PC-3 (cell line): ENCODE data around the gene MAGI1. TPM values are rescaled to one million over a fixed set of nuclear protein-coding genes. Genes with fewer than 3 reads are reported as not detected.
A peak's percentile ranks its signal among the peaks of the same experiment; 100 is the strongest.

Experiments used
- ATAC-seq: fragments of 200-7000 bp; cut with Tn5 transposase; 2 replicates; pipeline ENCODE4 v1.9.1; 2020; ENCODE audit warnings: mild to moderate bottlenecking, moderate library complexity
- BruUV-seq: library from RNA; stranded (reverse); fragments of 400-500 nt; replicated peaks from 2 replicates; lab custom pipeline; 2021; lab: Mats Ljungman, UMichigan
- CTCF ChIA-PET: fragments of 300-600 bp; sonication (Branson Sonifier 250); formaldehyde crosslinking; loops from one replicate; lab custom pipeline; 2022; ENCODE audit warnings: antibody characterized with exemption; lab: Charles Lee
- POLR2A ChIA-PET: fragments of 300-600 bp; sonication (Branson Sonifier 250); formaldehyde crosslinking; loops from one replicate; lab custom pipeline; 2022; ENCODE audit warnings: antibody characterized with exemption; ENCODE audit not compliant: unreplicated experiment; lab: Charles Lee
- DNase-seq: peaks from one replicate; pipeline ENCODE4 v3.0.0-alpha.2; 2015
- H2AFZ ChIP-seq: fragments of 300-600 bp; sonication (generic); 2 replicates; pipeline ENCODE4 v1.6.0; 2016; ENCODE audit warnings: antibody characterized with exemption, low read length
- H3F3A ChIP-seq: fragments of 300-600 bp; sonication (generic); one replicate; pipeline ENCODE4 v1.6.0; 2017; ENCODE audit warnings: antibody characterized with exemption, low read length, control low read depth, mild to moderate bottlenecking; ENCODE audit not compliant: unreplicated experiment
- H3K27ac ChIP-seq: fragments of 300-600 bp; sonication (generic); 2 replicates; pipeline ENCODE4 v1.5.1; 2016; ENCODE audit warnings: mild to moderate bottlenecking, low read length
- H3K27me3 ChIP-seq: fragments of 300-600 bp; sonication (generic); 2 replicates; pipeline ENCODE4 v1.6.1; 2016; ENCODE audit warnings: low read length, mixed read lengths
- H3K36me3 ChIP-seq: fragments of 300-600 bp; sonication (generic); 2 replicates; pipeline ENCODE4 v1.6.1; 2016; ENCODE audit warnings: low read depth, mixed run types, low read length, mixed read lengths
- H3K4me1 ChIP-seq: fragments of 300-600 bp; sonication (generic); 2 replicates; pipeline ENCODE4 v1.5.1; 2016; ENCODE audit warnings: low read length; ENCODE audit not compliant: insufficient read depth
- H3K4me2 ChIP-seq: fragments of 300-600 bp; sonication (generic); 2 replicates; pipeline ENCODE4 v1.6.0; 2016; ENCODE audit warnings: low read length
- H3K4me3 ChIP-seq: fragments of 300-600 bp; sonication (generic); 2 replicates; pipeline ENCODE4 v1.5.1; 2016; ENCODE audit warnings: mild to moderate bottlenecking, low read length, mixed read lengths
- H3K79me2 ChIP-seq: fragments of 300-600 bp; sonication (generic); 2 replicates; pipeline ENCODE4 v1.6.1; 2017; ENCODE audit warnings: low read length, mixed read lengths
- H3K9ac ChIP-seq: fragments of 300-600 bp; sonication (generic); 2 replicates; pipeline ENCODE4 v1.6.0; 2016; ENCODE audit warnings: mild to moderate bottlenecking, low read length
- H3K9me2 ChIP-seq: fragments of 300-600 bp; sonication (generic); replicated peaks from 2 replicates; pipeline ENCODE4 v1.6.1; 2016; ENCODE audit warnings: mixed run types, low read length, mixed read lengths
- H3K9me3 ChIP-seq: fragments of 300-600 bp; sonication (generic); 2 replicates; pipeline ENCODE4 v1.6.1; 2016; ENCODE audit warnings: low read length, mixed read lengths
- H4K20me1 ChIP-seq: fragments of 300-600 bp; sonication (generic); 2 replicates; pipeline ENCODE4 v1.6.1; 2016; ENCODE audit warnings: low read length, mixed read lengths
- EZH2 ChIP-seq: fragments of 300-600 bp; sonication (generic); IDR thresholded peaks from one replicate; pipeline ENCODE4 v1.6.1; 2017; ENCODE audit warnings: antibody characterized with exemption, mild to moderate bottlenecking, low read length; ENCODE audit not compliant: unreplicated experiment
- EZH2phosphoT487 ChIP-seq: fragments of 300-600 bp; sonication (generic); IDR thresholded peaks from 2 replicates; pipeline ENCODE4 v1.6.1; 2018; ENCODE audit warnings: mild to moderate bottlenecking, antibody characterized with exemption, low read length, borderline replicate concordance
- intact Hi-C: fragments of 100-400 bp; cut with micrococcal nuclease; formaldehyde crosslinking; loops from 2 replicates; pipeline ENCODE4 v1.9.0; 2023
- total RNA-seq: library from RNA; depleted of rRNA; stranded (reverse); fragments of >200 nt; gene quantifications from 2 replicates; pipeline ENCODE4 v1.2.3, GENCODE V29; 2014
- TF ChIP-seq, protein P1 (sequence below): fragments of 300-600 bp; sonication (generic); conservative IDR thresholded peaks from 2 replicates; pipeline ENCODE4 v1.5.1; 2017; ENCODE audit warnings: antibody characterized with exemption, low read depth, mild to moderate bottlenecking, low read length

The MAGI1 gene
- total RNA-seq, 1 experiment from 2014 or later: 8.9 TPM

DNA sequence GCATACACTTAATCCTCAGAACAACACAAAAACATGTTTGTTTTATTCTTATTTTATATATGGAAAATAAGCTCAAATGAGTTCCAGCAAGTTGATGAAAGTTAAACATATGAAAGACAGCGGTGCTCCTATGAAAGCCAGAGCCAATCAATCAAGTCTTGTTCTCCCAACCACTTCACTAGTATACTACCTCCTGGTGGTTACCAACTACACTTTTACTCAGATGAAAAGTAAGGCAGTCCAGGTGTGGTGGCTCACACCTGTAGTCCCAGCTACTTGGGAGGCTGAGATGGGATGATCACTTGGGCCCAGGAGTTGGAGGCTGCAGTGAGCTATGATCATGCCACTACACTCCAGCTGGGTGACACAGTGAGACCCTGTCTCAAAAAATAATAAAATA, 66.0 kb downstream of the MAGI1 start:
- Histone ChIP-seq H3K79me2 (no peaks in the 10 kb centered on the region), H3K4me3 (no peak overlapping the region), H3K9ac (no peak overlapping the region), H3K27ac (no peak overlapping the region), H2AFZ (no peak overlapping the region), H3K9me3 (no peaks in the 10 kb centered on the region), H3K4me2 (no peak overlapping the region), H3K36me3 (no peaks in the 10 kb centered on the region), H3K4me1 (no peaks in the 10 kb centered on the region), H3F3A (no peaks in the 10 kb centered on the region), H3K27me3 (no peaks in the 10 kb centered on the region), H3K9me2 (no peaks in the 10 kb centered on the region), H4K20me1 (no peaks in the 10 kb centered on the region)
- TF ChIP-seq, protein P1, sequence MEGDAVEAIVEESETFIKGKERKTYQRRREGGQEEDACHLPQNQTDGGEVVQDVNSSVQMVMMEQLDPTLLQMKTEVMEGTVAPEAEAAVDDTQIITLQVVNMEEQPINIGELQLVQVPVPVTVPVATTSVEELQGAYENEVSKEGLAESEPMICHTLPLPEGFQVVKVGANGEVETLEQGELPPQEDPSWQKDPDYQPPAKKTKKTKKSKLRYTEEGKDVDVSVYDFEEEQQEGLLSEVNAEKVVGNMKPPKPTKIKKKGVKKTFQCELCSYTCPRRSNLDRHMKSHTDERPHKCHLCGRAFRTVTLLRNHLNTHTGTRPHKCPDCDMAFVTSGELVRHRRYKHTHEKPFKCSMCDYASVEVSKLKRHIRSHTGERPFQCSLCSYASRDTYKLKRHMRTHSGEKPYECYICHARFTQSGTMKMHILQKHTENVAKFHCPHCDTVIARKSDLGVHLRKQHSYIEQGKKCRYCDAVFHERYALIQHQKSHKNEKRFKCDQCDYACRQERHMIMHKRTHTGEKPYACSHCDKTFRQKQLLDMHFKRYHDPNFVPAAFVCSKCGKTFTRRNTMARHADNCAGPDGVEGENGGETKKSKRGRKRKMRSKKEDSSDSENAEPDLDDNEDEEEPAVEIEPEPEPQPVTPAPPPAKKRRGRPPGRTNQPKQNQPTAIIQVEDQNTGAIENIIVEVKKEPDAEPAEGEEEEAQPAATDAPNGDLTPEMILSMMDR: 0 out of 2 replicates have a peak, but pooled peaks have one; percentile 9
- TF ChIP-seq EZH2: no peak
- intact Hi-C loops: no loop called here
- no peak for ATAC-seq
- DNase-seq: no peak
- POLR2A ChIA-PET: interaction anchor here (0.6 kb wide), 1 partner anchor 144 kb away, joined by 4 read pairs; no protein-coding TSS in a partner anchor
- CTCF ChIA-PET: no interaction called here
- BruUV-seq: no TSS peak

DNA sequence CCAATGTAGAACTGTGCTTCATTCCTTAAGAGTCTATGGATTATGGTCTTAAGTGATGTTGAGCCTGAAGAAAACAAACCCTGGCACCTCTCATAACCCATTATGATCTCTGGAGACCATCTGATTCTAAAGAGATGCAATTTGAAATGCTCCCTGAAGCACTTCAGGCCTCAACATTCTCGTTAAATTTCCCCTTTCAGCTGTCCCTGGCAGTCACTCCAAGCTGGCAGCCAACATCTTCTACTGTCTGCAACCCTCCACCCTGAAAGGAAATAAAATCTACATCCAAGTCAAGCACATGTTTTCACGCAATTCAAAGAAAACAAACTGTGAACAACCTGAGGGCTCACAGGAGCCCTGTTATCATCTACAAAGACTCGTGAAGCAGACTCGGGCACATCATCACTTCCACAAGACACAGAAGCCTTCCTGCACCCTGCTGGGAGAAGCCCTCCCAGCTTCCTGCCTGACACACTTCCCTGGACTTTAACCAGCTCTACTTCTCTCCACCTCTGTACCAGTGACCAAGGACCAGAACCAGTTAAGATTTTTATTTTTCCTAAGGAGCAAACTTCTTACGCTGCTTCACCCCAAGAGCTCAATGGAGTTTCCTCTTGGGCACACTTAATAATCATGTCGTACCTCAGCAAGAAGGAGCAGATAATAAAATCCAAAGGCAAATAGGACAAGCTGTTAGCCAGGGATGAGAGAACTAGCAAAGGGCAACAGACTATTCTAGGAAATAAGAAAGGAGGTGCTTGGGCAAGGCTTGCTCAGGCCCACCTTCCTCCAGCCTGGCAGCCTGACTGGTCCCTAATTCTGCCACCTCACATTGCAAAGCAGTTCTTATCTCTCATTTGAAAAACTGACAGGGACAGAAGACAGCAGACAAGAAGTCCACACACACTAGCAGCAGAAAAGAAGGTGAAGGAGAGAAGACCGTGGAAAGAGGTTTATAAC, 67.1 kb downstream of the MAGI1 start:
- Histone ChIP-seq H3F3A (no peaks in the 10 kb centered on the region), H3K9ac (no peak overlapping the region), H3K9me2 (no peaks in the 10 kb centered on the region), H3K36me3 (no peaks in the 10 kb centered on the region), H3K4me1 (no peaks in the 10 kb centered on the region), H3K27ac (no peak overlapping the region), H3K27me3 (no peaks in the 10 kb centered on the region), H3K79me2 (no peaks in the 10 kb centered on the region), H3K4me2 (no peak overlapping the region), H4K20me1 (no peaks in the 10 kb centered on the region), H3K4me3 (no peak overlapping the region), H2AFZ (no peak overlapping the region), H3K9me3 (no peaks in the 10 kb centered on the region)
- TF ChIP-seq EZH2phosphoT487: no peak
- no peak for TF ChIP-seq EZH2
- TF ChIP-seq, protein P1: no peak
- ChIA-PET POLR2A (no interaction called here), CTCF (no interaction called here)
- DNase-seq: no peak
- no TSS peak for BruUV-seq
- intact Hi-C loops: no loop called here
- no peak for ATAC-seq

DNA sequence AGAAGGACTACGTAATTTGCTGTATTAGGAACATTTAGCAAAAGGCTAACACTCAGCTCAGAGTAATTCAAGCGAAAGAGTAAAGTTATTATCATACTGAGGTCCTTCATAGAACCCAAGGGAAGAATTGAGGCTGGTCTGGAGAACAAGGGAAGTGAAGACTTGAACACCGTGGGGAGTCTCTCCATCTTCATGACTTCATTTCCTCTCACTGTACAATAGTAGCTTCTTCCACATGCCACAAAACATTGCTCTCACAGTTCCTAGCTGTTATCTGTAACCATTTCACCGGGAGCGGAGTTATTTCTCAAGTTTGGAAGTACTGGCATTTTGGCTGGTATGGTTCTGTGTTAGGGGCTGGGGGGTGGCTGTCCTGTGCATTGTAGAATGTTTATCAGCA, 69.7 kb downstream of the MAGI1 start:
- TF ChIP-seq EZH2: no peak
- no peak for TF ChIP-seq EZH2phosphoT487
- TF ChIP-seq, protein P1: no peak
- Histone ChIP-seq H3K36me3 (no peaks in the 10 kb centered on the region), H3K4me3 (no peak overlapping the region), H3F3A (no peaks in the 10 kb centered on the region), H3K9ac (no peak overlapping the region), H3K79me2 (no peaks in the 10 kb centered on the region), H3K9me2 (no peaks in the 10 kb centered on the region), H3K4me1 (peaks cover 11% of the 10 kb centered on the region), H3K4me2 (no peak overlapping the region), H3K9me3 (no peaks in the 10 kb centered on the region), H3K27me3 (no peaks in the 10 kb centered on the region), H4K20me1 (no peaks in the 10 kb centered on the region), H2AFZ (no peak overlapping the region), H3K27ac (no peak overlapping the region)
- BruUV-seq: no TSS peak
- ATAC-seq (no peak), DNase-seq (no peak)
- ChIA-PET POLR2A (no interaction called here), CTCF (no interaction called here)
- intact Hi-C loops: no loop called here
